Measurements from ENCODE around the gene SNX8. TPM values are rescaled to one million over a fixed set of nuclear protein-coding genes. Genes with fewer than 3 reads are reported as not detected.

The SNX8 gene
- total RNA-seq, 2 experiments from 2014 or later = 12.1 to 42.0 TPM

DNA sequence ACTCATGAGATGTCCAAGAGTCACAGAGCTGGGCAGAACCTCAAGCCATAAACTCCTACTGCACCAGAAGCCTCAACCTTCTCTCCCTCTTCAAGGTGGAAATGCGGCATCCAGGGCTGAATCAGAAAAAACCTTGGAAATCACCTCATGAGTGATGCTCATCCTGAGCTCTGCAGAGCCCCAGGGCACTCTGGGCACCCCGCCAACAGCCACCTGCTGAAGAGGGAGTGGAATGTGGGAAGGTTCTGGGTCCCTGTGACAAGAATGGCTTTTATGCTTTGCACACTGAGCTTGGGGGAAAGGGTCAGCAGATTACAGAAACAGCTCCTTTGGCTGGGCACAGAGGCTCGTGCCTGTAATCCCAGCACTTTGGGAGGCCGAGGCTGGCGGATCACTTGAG, 53.4 kb downstream of the SNX8 start:
- no peak overlapping the region for H3K4me3 ChIP-seq (ENCODE audit: low read depth, low read length, poor library complexity, severe bottlenecking)
- TF ChIP-seq, protein P1, sequence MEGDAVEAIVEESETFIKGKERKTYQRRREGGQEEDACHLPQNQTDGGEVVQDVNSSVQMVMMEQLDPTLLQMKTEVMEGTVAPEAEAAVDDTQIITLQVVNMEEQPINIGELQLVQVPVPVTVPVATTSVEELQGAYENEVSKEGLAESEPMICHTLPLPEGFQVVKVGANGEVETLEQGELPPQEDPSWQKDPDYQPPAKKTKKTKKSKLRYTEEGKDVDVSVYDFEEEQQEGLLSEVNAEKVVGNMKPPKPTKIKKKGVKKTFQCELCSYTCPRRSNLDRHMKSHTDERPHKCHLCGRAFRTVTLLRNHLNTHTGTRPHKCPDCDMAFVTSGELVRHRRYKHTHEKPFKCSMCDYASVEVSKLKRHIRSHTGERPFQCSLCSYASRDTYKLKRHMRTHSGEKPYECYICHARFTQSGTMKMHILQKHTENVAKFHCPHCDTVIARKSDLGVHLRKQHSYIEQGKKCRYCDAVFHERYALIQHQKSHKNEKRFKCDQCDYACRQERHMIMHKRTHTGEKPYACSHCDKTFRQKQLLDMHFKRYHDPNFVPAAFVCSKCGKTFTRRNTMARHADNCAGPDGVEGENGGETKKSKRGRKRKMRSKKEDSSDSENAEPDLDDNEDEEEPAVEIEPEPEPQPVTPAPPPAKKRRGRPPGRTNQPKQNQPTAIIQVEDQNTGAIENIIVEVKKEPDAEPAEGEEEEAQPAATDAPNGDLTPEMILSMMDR (conservative IDR thresholded peaks at IDR 0.05; ENCODE audit: low read length) = no peak
- no peak for TF ChIP-seq EZH2phosphoT487 (IDR thresholded peaks at IDR 0.05; ENCODE audit: borderline replicate concordance, low read depth, low read length)
- POLR2A ChIA-PET = interaction anchor here (0.9 to 1.2 kb wide), 3 partner anchors 12 to 296 kb away, joined by 3 to 5 read pairs (median 5); no protein-coding TSS in a partner anchor
- CTCF ChIA-PET (ENCODE audit: unreplicated experiment) = no interaction called here
- H3K9me2 ChIP-seq (ENCODE audit: insufficient read depth, low read length) = no peaks in the 10 kb centered on the region
- H4K20me1 ChIP-seq (ENCODE audit: insufficient read depth, low read length) = no peaks in the 10 kb centered on the region
- no TSS peak for BruUV-seq (replicated peaks)
- H3K27ac ChIP-seq (ENCODE audit: low read depth, low read length, poor library complexity, severe bottlenecking) = no peak overlapping the region
- intact Hi-C loops (cut with micrococcal nuclease; ENCODE audit: unreplicated experiment) = no loop called here
- no peaks in the 10 kb centered on the region for H3K9me3 ChIP-seq (ENCODE audit: low read length)
- DNase-seq (ENCODE audit: low spot score) = no peak
- H2AFZ ChIP-seq (ENCODE audit: low read length) = no peak overlapping the region
- no peaks in the 10 kb centered on the region for H3K79me2 ChIP-seq (ENCODE audit: insufficient read depth, low read depth, low read length)
- H3K4me2 ChIP-seq (ENCODE audit: low read length) = no peak overlapping the region
- peaks cover 20% of the 10 kb centered on the region for H3K36me3 ChIP-seq (ENCODE audit: insufficient read depth, low read length)
- H3K4me1 ChIP-seq (ENCODE audit: insufficient read depth, low read length, poor library complexity, severe bottlenecking) = peaks cover 30% of the 10 kb centered on the region

DNA sequence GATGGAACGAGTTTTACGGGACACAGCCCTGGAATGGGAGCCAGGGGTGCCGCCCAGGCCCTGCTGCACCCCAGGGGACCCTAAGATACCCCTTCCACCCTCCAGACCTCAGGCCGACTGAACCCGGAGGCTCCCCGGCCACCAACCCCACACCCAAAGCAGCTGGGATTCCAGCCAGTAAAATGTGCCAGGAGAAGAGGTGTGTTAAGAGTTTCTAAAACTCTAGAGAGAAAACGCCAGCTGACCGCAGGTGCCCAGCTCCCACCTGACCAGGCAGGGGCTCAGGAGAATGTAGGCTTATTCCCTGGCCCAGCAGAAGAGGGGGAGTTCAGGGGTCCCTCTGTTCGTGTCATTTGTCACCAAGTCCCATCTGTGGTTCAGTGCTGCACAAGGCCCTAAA, 54.8 kb downstream of the SNX8 start:
- Histone ChIP-seq H3K9me2 (ENCODE audit: insufficient read depth, low read length) (no peaks in the 10 kb centered on the region), H4K20me1 (ENCODE audit: insufficient read depth, low read length) (no peaks in the 10 kb centered on the region), H3K36me3 (ENCODE audit: insufficient read depth, low read length) (peaks cover 25% of the 10 kb centered on the region), H3K4me2 (ENCODE audit: low read length) (peak overlapping the region; percentile 39), H3K4me1 (ENCODE audit: insufficient read depth, low read length, poor library complexity, severe bottlenecking) (peaks cover 30% of the 10 kb centered on the region), H3K9me3 (ENCODE audit: low read length) (no peaks in the 10 kb centered on the region), H3K27ac (ENCODE audit: low read depth, low read length, poor library complexity, severe bottlenecking) (no peak overlapping the region), H2AFZ (ENCODE audit: low read length) (no peak overlapping the region), H3K79me2 (ENCODE audit: insufficient read depth, low read depth, low read length) (no peaks in the 10 kb centered on the region), H3K4me3 (ENCODE audit: low read depth, low read length, poor library complexity, severe bottlenecking) (no peak overlapping the region)
- CTCF ChIA-PET (ENCODE audit: unreplicated experiment) = no interaction called here
- no TSS peak for BruUV-seq (replicated peaks)
- no peak for DNase-seq (ENCODE audit: low spot score)
- no peak for TF ChIP-seq EZH2phosphoT487 (IDR thresholded peaks at IDR 0.05; ENCODE audit: borderline replicate concordance, low read depth, low read length)
- TF ChIP-seq, protein P1 (conservative IDR thresholded peaks at IDR 0.05; ENCODE audit: low read length) = no peak
- POLR2A ChIA-PET = interaction anchor here (0.7 to 1.0 kb wide), 4 partner anchors 21 to 1627 kb away, joined by 3 to 5 read pairs (median 4); no protein-coding TSS in a partner anchor
- intact Hi-C loops (cut with micrococcal nuclease; ENCODE audit: unreplicated experiment) = no loop called here

- H3K27ac ChIP-seq (ENCODE audit: low read depth, low read length, poor library complexity, severe bottlenecking) = no peak overlapping the region
- ChIA-PET POLR2A (interaction anchor here (1.0 kb wide), 3 partner anchors 20 to 85 kb away, joined by 3 to 5 read pairs (median 3); no protein-coding TSS in a partner anchor), CTCF (ENCODE audit: unreplicated experiment) (no interaction called here)
- H3K36me3 ChIP-seq (ENCODE audit: insufficient read depth, low read length) = peaks cover 24% of the 10 kb centered on the region
- H3K9me2 ChIP-seq (ENCODE audit: insufficient read depth, low read length) = no peaks in the 10 kb centered on the region
- H3K79me2 ChIP-seq (ENCODE audit: insufficient read depth, low read depth, low read length) = no peaks in the 10 kb centered on the region
- intact Hi-C loops (cut with micrococcal nuclease; ENCODE audit: unreplicated experiment) = no loop called here
- no peaks in the 10 kb centered on the region for H4K20me1 ChIP-seq (ENCODE audit: insufficient read depth, low read length)
- H3K4me2 ChIP-seq (ENCODE audit: low read length) = peak overlapping the region; percentile 39; the same call in 1 of the 2 replicates
- no peak overlapping the region for H3K4me3 ChIP-seq (ENCODE audit: low read depth, low read length, poor library complexity, severe bottlenecking)
- no peak overlapping the region for H2AFZ ChIP-seq (ENCODE audit: low read length)
- BruUV-seq (replicated peaks) = no TSS peak
- no peaks in the 10 kb centered on the region for H3K9me3 ChIP-seq (ENCODE audit: low read length)
- TF ChIP-seq, protein P1 (conservative IDR thresholded peaks at IDR 0.05; ENCODE audit: low read length) = no peak
- TF ChIP-seq EZH2phosphoT487 (IDR thresholded peaks at IDR 0.05; ENCODE audit: borderline replicate concordance, low read depth, low read length) = no peak
- peaks cover 30% of the 10 kb centered on the region for H3K4me1 ChIP-seq (ENCODE audit: insufficient read depth, low read length, poor library complexity, severe bottlenecking)
- peak; percentile 58 for DNase-seq (ENCODE audit: low spot score)
Measured at GRCh38 chr7:2258661-2259365, 55.4 kb downstream of the SNX8 start.

All from OCI-LY7 (cell line).